Measurements from ENCODE around the gene HMOX1. TPM values are rescaled to one million over a fixed set of nuclear protein-coding genes. Genes with fewer than 3 reads are reported as not detected.
"Not testable (repeated sequence)": the region's sequence is repeated elsewhere in the genome, so short reads cannot be mapped to it uniquely, and the experiment has no call there.

Gene HMOX1
- total RNA-seq, 1 donor from 2014 or later: 87.0 TPM

DNA sequence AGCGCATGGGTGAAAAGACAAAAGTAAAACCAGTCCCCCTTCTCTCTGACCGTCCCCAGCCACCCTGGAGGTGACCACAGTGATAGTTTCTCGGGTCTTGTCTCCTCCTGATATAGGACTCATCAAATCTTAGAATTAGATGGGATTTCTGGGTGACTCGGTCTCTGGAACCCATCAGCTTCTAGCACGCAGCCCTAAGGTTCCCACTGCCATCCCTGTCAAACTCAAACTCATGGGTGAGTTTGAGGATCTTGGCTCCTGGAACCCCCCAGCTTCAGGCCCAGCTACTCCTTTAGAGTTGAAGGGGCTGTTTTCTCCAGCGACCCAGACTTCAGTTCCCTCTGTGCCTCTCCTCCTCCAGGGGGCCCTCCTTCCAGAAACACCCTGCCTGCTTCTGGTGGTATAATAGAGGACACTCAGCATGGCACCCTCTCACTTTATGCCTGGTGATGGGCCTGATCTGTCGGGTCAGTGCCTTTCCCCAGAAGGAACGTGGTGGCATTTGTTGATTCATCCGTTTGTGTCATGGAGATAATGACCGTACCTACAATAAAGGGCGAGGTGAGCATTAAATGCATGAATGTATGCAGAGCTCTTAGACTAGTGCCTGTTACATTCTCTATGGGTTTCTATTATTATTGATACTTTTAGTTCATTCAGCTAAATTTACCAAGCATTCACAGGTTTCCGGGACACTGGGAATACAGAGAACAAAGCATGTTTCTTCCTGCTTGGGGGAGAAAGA lies 50.8 kb downstream of the HMOX1 start:
- DNase-seq (ENCODE audit: low spot score): no peak

DNA sequence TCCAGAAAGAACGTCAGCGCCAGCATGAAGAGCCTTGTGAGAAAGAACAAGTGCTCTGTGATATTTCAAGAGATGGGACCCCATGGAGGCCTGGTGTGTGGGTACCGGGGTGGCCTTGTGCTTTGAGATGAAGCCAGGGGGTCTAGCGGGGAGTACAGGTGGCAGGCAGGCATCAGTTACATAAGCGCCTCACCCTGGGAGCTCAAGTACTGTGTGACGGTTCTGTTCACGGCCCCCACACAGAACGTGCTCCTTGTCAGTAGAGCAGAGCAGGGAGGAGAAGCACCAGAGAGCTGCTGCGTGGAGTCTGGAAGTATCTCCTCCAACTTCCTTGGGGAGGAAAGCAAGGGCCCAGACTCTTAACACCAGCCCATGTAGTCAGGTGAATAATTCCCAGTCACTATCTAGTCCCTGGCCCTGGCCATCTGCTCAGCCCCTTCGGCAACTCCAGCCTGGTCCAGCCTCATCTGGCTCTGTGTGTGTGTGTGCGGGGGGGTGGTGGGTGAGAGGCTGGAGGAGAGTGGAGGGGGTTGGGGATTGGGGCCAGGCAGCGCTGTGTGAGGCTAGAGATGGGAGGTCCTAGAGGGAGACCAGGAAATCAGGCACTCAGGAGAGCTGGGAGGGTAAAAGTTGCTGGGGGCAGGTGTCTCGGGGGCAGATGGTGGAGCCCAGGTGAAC lies 51.5 kb downstream of the HMOX1 start:
- no peak for DNase-seq (ENCODE audit: low spot score)

- DNase-seq (ENCODE audit: low spot score): no peak
Measured at GRCh38 chr22:35434061-35434710, 53.3 kb downstream of the HMOX1 start.

DNA sequence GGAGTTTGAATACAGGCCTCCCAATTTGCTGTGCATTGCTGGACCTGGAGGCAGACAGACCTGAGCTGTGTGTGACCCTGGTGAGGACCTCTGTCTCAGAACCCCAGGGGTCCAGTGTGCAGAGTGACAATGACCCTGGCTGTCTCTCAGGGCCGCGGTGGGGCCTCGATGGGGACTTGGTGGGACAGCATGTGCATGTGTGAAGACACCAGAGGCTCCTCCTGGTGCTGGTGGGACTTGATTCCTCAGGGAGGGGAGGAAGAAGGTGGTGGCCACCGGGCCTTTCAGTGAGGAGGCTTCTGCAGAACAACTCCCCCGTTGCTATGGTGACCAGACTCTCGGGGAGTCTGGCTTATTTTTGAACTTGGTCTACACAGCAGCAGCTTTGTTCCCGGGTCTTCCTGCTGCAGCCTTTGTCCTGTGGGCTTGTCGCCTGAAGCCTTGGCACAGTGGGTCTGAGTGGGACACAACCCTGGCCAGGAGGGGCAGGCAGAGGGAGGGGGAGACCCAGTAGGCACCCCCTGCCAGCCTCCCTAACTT lies 54.4 kb downstream of the HMOX1 start:
- DNase-seq (ENCODE audit: low spot score): no peak

DNA sequence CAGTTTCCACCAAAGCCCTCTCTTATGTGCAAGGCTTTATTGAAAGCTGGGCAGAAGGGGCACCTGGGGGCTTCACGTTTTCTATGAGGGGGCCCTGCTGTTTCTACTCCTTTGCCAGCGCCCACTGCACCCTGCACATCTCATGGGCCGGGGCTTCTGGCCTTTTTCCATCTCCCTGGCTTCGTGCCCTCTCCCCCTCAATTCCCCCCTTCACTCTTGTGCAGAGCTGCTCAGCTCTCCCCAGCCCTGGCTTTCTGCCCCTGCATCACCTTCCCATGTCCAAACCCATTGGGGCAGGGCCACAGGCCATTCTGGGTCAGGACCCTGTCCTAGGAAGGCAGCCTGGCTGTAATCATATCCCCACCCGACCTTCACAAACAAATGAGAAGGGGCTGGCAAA lies 55.5 kb downstream of the HMOX1 start:
- no peak for DNase-seq (ENCODE audit: low spot score)

GRCh38 chr22:35437049-35437448 lies 56.2 kb downstream of the HMOX1 start:
- no peak for DNase-seq (ENCODE audit: low spot score)

GRCh38 chr22:35438673-35439364 lies 57.9 kb downstream of the HMOX1 start:
- not testable (repeated sequence) for DNase-seq (ENCODE audit: low spot score)

DNA sequence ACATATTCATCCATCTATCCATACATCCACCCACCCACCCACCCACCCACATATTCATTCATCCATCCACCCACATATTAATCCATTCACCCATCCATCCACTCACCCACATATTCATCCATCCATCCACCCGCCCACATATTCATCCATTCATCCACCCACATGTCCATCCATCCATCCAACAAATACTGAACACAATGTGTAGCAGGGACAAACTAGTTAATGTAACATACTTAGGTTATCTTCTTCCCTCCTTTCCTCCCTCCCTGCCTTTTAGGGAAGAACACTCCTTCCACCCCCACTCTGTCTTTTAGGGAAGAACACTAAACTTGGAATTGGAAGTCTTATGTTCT lies 58.4 kb downstream of the HMOX1 start:
- no peak for DNase-seq (ENCODE audit: low spot score)

DNA sequence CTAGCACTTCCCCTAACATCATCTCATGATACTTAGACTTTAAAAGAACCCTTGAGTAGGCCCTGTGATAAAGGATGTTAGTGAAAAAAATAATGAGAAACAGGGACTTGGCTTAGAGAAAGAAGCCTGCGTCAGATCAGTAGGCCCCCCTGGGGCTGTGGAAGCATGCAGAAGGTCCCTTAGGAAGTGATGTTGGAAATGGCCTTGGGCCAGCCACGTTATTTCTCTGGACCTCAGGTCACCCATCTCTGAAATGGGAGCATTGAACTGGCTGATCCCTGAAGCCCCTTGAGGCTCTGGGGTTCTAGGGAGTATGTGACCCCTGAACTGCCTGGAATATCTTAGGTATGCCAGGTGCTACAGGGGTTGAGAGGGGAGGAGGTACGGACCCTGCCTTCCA lies 59.2 kb downstream of the HMOX1 start:
- DNase-seq (ENCODE audit: low spot score): no peak

DNA sequence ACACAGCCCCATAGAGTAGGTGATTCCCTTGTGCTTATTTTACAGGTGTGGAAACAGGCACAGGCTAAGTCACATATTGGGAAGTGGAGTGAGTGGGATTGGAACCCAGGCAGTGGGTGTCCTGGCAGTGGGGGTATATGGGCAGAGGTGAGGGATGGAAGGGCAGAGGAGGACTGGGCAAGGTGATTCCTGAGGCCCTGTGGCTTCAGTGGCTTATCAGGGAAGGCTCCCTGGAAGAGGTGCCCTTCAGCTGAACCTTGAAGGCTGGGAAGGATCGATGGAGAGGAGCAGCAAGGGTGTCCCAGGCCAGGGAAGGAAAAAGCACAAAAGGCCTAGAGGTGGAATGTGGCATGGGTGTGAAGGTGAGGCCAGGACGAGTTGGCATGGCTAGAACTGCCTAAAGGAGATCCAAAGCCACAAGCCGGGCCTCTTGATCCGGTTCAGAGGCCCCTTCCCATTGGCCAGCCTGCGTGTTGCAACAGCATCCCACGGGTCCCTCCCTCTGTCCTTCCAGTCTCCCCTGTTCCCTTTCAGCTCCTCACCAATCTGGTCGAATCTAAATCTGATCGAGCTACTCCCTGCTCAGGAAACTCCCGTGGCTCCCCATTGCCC lies 60.7 kb downstream of the HMOX1 start:
- no peak for DNase-seq (ENCODE audit: low spot score)

DNA sequence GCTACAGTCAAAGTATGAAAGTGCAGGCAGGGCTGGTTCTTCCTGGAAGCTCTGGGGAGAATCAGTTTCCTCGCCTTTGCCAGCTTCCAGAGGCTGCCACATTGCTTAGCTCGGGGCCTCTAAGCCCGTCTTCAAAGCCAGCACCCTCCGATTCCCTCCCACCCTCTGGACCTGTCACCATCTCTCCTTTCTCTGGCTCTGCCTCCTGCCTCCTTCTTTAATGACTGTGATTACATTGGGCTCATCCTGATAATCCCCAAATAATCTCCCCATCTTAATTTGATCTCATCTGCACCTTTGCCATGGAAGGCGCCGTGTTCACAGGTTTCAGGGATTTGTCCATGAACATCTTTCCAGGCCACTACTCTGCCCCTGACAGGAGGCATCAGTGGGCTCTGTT lies 61.6 kb downstream of the HMOX1 start:
- no peak for DNase-seq (ENCODE audit: low spot score)

DNA sequence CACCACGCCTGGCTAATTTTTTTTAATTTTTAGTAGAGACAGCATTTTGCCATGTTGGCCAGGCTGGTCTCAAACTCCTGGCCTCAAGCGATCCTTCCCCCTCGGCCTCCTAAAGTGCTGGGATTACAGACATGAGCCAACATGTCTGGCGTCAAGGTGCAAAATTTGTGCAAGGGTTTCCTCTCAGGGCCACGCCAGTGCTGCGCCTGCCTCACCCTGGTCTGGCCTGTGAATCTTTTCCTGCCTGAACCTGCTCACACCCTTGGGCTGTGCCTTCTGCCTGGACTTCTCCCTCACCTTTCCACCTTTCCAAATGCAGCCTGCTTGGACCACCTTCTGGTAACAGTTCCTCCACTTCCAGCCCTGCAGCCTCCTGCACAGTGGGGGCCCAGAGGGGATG lies 62.4 kb downstream of the HMOX1 start:
- DNase-seq (ENCODE audit: low spot score): no peak

Small RNA genes lying within 50 kb of the gene (microRNA-seq; reads per million reads assigned to microRNA genes)
- gene MIR3909 (ENCODE audit: borderline number of aligned reads) (18.2 reads per million, percentile 17 among the genes with 10 or more reads in this experiment), gene MIR6069 (ENCODE audit: borderline number of aligned reads) (not detected)

Other genes with a start within 250 kb of the HMOX1 start
- gene HMGXB4, start 123.6 kb upstream of the HMOX1 start, total RNA-seq: 14.0 TPM
- 83.2 TPM for gene TOM1, start 81.2 kb upstream of the HMOX1 start, total RNA-seq
- 12.4 TPM for gene MCM5, start 19.0 kb downstream of the HMOX1 start, total RNA-seq
- 1.6 TPM for gene RASD2, start 159.7 kb downstream of the HMOX1 start, total RNA-seq
- 0.55 TPM for gene MB, start 236.2 kb downstream of the HMOX1 start, total RNA-seq

Measured in mesenteric fat pad (tissue), 1 donor.